ENCODE data around the gene ASF1B. TPM values are rescaled to one million over a fixed set of nuclear protein-coding genes. Genes with fewer than 3 reads are reported as not detected.

ASF1B gene
- total RNA-seq, 1 experiment from 2014 or later: 38.4 TPM

- TF ChIP-seq FOXK1 (CRISPR knock-in tag; IDR thresholded peaks at IDR 0.05) (no peak), ZNF263 (CRISPR knock-in tag; IDR thresholded peaks at IDR 0.05; ENCODE audit: low read depth) (no peak), PRDM15 (CRISPR knock-in tag; IDR thresholded peaks at IDR 0.05) (peak; percentile 37; the same call in 1 of the 2 replicates), CTCF (IDR thresholded peaks at IDR 0.05) (no peak), PRRX2 (CRISPR knock-in tag; IDR thresholded peaks at IDR 0.05) (no peak), ZNF396 (CRISPR knock-in tag; IDR thresholded peaks at IDR 0.05; ENCODE audit: borderline replicate concordance) (no peak), TEAD1 (CRISPR knock-in tag; IDR thresholded peaks at IDR 0.05) (no peak), SMAD3 (CRISPR knock-in tag; IDR thresholded peaks at IDR 0.05; ENCODE audit: borderline replicate concordance) (no peak; the same call in 1 of the 2 replicates), ZNF425 (CRISPR knock-in tag; conservative IDR thresholded peaks at IDR 0.05) (no peak), ZNF423 (CRISPR knock-in tag; IDR thresholded peaks at IDR 0.05) (peak; percentile 26; the same call in 1 of the 2 replicates), MYBL2 (CRISPR knock-in tag; IDR thresholded peaks at IDR 0.05) (no peak), NR2C2 (CRISPR knock-in tag; IDR thresholded peaks at IDR 0.05) (no peak), FOXJ3 (CRISPR knock-in tag; IDR thresholded peaks at IDR 0.05; ENCODE audit: borderline replicate concordance) (no peak)
Observed at GRCh38 chr19:14135985-14136508, 342 bp downstream of the ASF1B start (continued).

- POLR2A ChIA-PET: interaction anchor here (0.7 to 1.8 kb wide), 3 partner anchors 18 to 315 kb away, joined by 3 to 7 read pairs (median 5); partner anchors contain the start of gene PRKACA
- peaks cover 11% of the 10 kb centered on the region for H3K36me3 Mint-ChIP-seq
- H3K9me3 Mint-ChIP-seq: no peaks in the 10 kb centered on the region
- H3K27me3 Mint-ChIP-seq (ENCODE audit: low read depth): no peaks in the 10 kb centered on the region; the same call in 1 of the 2 replicates
- CTCF ChIA-PET: interaction anchor here (1.2 to 4.7 kb wide), 11 partner anchors 11 to 337 kb away, joined by 3 to 91 read pairs (median 12); partner anchors contain the start of gene PKN1
- H3K4me3 Mint-ChIP-seq: peak overlapping the region; percentile 86
- peak overlapping the region; percentile 53 for H3K27ac Mint-ChIP-seq
- ATAC-seq (no peak), DNase-seq (ENCODE audit: low spot score) (no peak)
- peaks cover 19% of the 10 kb centered on the region for H3K4me1 Mint-ChIP-seq
- TF ChIP-seq PREB (CRISPR knock-in tag; IDR thresholded peaks at IDR 0.05; ENCODE audit: borderline replicate concordance) (no peak), ATF2 (CRISPR knock-in tag; IDR thresholded peaks at IDR 0.05; ENCODE audit: borderline replicate concordance, low read depth) (no peak), ZNF423 (CRISPR knock-in tag; IDR thresholded peaks at IDR 0.05) (no peak), NFE2L1 (CRISPR knock-in tag; IDR thresholded peaks at IDR 0.05) (no peak), GABPB1 (CRISPR knock-in tag; IDR thresholded peaks at IDR 0.05) (no peak), CBFB (CRISPR knock-in tag; IDR thresholded peaks at IDR 0.05; ENCODE audit: low read depth) (no peak), JAZF1 (CRISPR knock-in tag; IDR thresholded peaks at IDR 0.05) (no peak), TEAD1 (CRISPR knock-in tag; IDR thresholded peaks at IDR 0.05) (no peak), MYBL2 (CRISPR knock-in tag; IDR thresholded peaks at IDR 0.05) (no peak), ETV6 (CRISPR knock-in tag; IDR thresholded peaks at IDR 0.05) (no peak), MLX (CRISPR knock-in tag; IDR thresholded peaks at IDR 0.05) (no peak), NR2C2 (CRISPR knock-in tag; IDR thresholded peaks at IDR 0.05) (no peak)
Observed at GRCh38 chr19:14135355-14135754, 1.0 kb downstream of the ASF1B start.

All from WTC11 (cell line).